ENCODE data around the gene TRIM56. TPM values are rescaled to one million over a fixed set of nuclear protein-coding genes. Genes with fewer than 3 reads are reported as not detected.
A peak's percentile ranks its signal among the peaks of the same experiment; 100 is the strongest.

TRIM56 gene
- total and polyA plus RNA-seq, 2 of the 13 experiments (the other 11 are each of a cell fraction or from before 2014, with no cell fraction given), result 3.2 to 7.1 TPM

DNA sequence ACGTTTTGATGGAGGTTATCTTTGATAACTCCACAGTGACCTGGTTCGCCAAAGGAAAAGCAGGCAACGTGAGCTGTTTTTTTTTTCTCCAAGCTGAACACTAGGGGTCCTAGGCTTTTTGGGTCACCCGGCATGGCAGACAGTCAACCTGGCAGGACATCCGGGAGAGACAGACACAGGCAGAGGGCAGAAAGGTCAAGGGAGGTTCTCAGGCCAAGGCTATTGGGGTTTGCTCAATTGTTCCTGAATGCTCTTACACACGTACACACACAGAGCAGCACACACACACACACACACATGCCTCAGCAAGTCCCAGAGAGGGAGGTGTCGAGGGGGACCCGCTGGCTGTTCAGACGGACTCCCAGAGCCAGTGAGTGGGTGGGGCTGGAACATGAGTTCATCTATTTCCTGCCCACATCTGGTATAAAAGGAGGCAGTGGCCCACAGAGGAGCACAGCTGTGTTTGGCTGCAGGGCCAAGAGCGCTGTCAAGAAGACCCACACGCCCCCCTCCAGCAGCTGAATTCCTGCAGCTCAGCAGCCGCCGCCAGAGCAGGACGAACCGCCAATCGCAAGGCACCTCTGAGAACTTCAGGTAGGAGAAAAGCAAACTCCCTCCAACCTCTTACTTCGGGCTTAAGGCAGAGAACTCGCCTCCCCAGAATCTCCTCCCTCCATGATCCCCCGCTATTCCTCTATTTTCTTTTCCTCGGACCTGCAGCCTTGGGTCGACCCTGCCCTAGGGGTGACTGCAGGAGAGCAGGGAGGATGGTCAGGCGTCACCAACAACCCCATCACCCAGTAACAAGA is 41.6 kb downstream of the TRIM56 start, which contains the start of gene SERPINE1 (continued):
- TF ChIP-seq ETV5 (CRISPR knock-in tag; IDR thresholded peaks at IDR 0.05; ENCODE audit: borderline replicate concordance) (peak; percentile 91), ZSCAN12 (CRISPR knock-in tag; IDR thresholded peaks at IDR 0.05) (0 out of 2 replicates have a peak, but pooled peaks have one; percentile 30), RELA (CRISPR knock-in tag; IDR thresholded peaks at IDR 0.05) (no peak), ATM (IDR thresholded peaks at IDR 0.05; ENCODE audit: borderline replicate concordance) (no peak), ZNF160 (CRISPR knock-in tag; IDR thresholded peaks at IDR 0.05) (peak; percentile 82; the same call in 1 of the 2 replicates), ZNF451 (CRISPR knock-in tag; IDR thresholded peaks at IDR 0.05) (peak; percentile 85), SRF (IDR thresholded peaks at IDR 0.05; ENCODE audit: low read depth, low read length) (no peak), TCF7 (IDR thresholded peaks at IDR 0.05; ENCODE audit: low read depth) (peak; percentile 51; the same call in 1 of the 2 replicates), GTF2F1 (IDR thresholded peaks at IDR 0.05; ENCODE audit: low read length) (peak; percentile 54; the same call in 1 of the 2 replicates), THAP11 (CRISPR knock-in tag; IDR thresholded peaks at IDR 0.05) (peak; percentile 75), ZNF746 (CRISPR knock-in tag; IDR thresholded peaks at IDR 0.05) (peak; percentile 34), NPAS2 (CRISPR knock-in tag; IDR thresholded peaks at IDR 0.05; ENCODE audit: borderline replicate concordance) (no peak), DMAP1 (CRISPR knock-in tag; IDR thresholded peaks at IDR 0.05) (peak; percentile 45)
- TF ChIP-seq, protein P1, sequence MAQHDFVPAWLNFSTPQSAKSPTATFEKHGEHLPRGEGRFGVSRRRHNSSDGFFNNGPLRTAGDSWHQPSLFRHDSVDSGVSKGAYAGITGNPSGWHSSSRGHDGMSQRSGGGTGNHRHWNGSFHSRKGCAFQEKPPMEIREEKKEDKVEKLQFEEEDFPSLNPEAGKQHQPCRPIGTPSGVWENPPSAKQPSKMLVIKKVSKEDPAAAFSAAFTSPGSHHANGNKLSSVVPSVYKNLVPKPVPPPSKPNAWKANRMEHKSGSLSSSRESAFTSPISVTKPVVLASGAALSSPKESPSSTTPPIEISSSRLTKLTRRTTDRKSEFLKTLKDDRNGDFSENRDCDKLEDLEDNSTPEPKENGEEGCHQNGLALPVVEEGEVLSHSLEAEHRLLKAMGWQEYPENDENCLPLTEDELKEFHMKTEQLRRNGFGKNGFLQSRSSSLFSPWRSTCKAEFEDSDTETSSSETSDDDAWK (CRISPR knock-in tag; IDR thresholded peaks at IDR 0.05), result no peak
- TF ChIP-seq, protein P2, sequence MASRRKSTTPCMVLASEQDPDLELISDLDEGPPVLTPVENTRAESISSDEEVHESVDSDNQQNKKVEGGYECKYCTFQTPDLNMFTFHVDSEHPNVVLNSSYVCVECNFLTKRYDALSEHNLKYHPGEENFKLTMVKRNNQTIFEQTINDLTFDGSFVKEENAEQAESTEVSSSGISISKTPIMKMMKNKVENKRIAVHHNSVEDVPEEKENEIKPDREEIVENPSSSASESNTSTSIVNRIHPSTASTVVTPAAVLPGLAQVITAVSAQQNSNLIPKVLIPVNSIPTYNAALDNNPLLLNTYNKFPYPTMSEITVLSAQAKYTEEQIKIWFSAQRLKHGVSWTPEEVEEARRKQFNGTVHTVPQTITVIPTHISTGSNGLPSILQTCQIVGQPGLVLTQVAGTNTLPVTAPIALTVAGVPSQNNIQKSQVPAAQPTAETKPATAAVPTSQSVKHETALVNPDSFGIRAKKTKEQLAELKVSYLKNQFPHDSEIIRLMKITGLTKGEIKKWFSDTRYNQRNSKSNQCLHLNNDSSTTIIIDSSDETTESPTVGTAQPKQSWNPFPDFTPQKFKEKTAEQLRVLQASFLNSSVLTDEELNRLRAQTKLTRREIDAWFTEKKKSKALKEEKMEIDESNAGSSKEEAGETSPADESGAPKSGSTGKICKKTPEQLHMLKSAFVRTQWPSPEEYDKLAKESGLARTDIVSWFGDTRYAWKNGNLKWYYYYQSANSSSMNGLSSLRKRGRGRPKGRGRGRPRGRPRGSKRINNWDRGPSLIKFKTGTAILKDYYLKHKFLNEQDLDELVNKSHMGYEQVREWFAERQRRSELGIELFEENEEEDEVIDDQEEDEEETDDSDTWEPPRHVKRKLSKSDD (CRISPR knock-in tag; IDR thresholded peaks at IDR 0.05; ENCODE audit: low read depth), result 0 out of 2 replicates have a peak, but pooled peaks have one; percentile 51
- TF ChIP-seq, protein P3, sequence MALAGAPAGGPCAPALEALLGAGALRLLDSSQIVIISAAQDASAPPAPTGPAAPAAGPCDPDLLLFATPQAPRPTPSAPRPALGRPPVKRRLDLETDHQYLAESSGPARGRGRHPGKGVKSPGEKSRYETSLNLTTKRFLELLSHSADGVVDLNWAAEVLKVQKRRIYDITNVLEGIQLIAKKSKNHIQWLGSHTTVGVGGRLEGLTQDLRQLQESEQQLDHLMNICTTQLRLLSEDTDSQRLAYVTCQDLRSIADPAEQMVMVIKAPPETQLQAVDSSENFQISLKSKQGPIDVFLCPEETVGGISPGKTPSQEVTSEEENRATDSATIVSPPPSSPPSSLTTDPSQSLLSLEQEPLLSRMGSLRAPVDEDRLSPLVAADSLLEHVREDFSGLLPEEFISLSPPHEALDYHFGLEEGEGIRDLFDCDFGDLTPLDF (CRISPR knock-in tag; IDR thresholded peaks at IDR 0.05), result no peak
- TF ChIP-seq, protein P4, sequence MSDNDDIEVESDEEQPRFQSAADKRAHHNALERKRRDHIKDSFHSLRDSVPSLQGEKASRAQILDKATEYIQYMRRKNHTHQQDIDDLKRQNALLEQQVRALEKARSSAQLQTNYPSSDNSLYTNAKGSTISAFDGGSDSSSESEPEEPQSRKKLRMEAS (IDR thresholded peaks at IDR 0.05), result peak; percentile 18
- TF ChIP-seq, protein P5, sequence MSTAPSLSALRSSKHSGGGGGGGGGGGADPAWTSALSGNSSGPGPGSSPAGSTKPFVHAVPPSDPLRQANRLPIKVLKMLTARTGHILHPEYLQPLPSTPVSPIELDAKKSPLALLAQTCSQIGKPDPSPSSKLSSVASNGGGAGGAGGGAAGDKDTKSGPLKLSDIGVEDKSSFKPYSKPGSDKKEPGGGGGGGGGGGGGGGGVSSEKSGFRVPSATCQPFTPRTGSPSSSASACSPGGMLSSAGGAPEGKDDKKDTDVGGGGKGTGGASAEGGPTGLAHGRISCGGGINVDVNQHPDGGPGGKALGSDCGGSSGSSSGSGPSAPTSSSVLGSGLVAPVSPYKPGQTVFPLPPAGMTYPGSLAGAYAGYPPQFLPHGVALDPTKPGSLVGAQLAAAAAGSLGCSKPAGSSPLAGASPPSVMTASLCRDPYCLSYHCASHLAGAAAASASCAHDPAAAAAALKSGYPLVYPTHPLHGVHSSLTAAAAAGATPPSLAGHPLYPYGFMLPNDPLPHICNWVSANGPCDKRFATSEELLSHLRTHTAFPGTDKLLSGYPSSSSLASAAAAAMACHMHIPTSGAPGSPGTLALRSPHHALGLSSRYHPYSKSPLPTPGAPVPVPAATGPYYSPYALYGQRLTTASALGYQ (CRISPR knock-in tag; IDR thresholded peaks at IDR 0.05), result peak; percentile 37; the same call in 1 of the 2 replicates
- TF ChIP-seq, protein P6, sequence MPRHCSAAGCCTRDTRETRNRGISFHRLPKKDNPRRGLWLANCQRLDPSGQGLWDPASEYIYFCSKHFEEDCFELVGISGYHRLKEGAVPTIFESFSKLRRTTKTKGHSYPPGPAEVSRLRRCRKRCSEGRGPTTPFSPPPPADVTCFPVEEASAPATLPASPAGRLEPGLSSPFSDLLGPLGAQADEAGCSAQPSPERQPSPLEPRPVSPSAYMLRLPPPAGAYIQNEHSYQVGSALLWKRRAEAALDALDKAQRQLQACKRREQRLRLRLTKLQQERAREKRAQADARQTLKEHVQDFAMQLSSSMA (CRISPR knock-in tag; IDR thresholded peaks at IDR 0.05), result peak; percentile 70
- TF ChIP-seq, protein P7, sequence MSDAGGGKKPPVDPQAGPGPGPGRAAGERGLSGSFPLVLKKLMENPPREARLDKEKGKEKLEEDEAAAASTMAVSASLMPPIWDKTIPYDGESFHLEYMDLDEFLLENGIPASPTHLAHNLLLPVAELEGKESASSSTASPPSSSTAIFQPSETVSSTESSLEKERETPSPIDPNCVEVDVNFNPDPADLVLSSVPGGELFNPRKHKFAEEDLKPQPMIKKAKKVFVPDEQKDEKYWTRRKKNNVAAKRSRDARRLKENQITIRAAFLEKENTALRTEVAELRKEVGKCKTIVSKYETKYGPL (CRISPR knock-in tag; IDR thresholded peaks at IDR 0.05), result no peak
